HepG2 (cell line): Measurements from ENCODE around the gene CAMTA2. TPM values are rescaled to one million over a fixed set of nuclear protein-coding genes. Genes with fewer than 3 reads are reported as not detected.

Experiments
- ATAC-seq: fragments of 200-7000 bp; cut with Tn5 transposase; 3 replicates; pipeline ENCODE4 v1.9.1; 2020; ENCODE audit warnings: mild to moderate bottlenecking, moderate library complexity
- BruUV-seq: library from RNA; stranded (reverse); fragments of 400-500 nt; replicated peaks from 2 replicates; lab custom pipeline; 2021; lab: Mats Ljungman, UMichigan
- CTCF ChIA-PET: fragments of 300-600 bp; formaldehyde crosslinking; extraction: SDS; loops from one replicate; lab custom pipeline; 2021; ENCODE audit warnings: low total read pairs, inconsistent platforms, low intra/inter-chr PET ratio; lab: Yijun Ruan, JAX
- POLR2A ChIA-PET: fragments of 350-600 bp; sonication (Branson Sonifier 250); formaldehyde crosslinking; loops from one replicate; lab custom pipeline; 2020; ENCODE audit warnings: antibody characterized with exemption, inconsistent platforms; lab: Yijun Ruan, JAX
- DNase-seq: peaks from one replicate; pipeline ENCODE4 v3.0.0-alpha.2; 2015; ENCODE audit warnings: low spot score
- FAIRE-seq: peaks from 3 replicates; lab custom pipeline; 2011; peaks lifted over from hg19 to GRCh38; lab: Jason Lieb, UNC
- H2AFZ ChIP-seq: one replicate; pipeline ENCODE4 v1.6.1; 2011; ENCODE audit warnings: low read length, inconsistent platforms
- H3K27ac ChIP-seq: fragments of 300-600 bp; 3 replicates; pipeline ENCODE4 v1.8.0; 2011; ENCODE audit warnings: mixed run types, mild to moderate bottlenecking, mixed read lengths, low read length, inconsistent platforms; ENCODE audit not compliant: insufficient read depth; ENCODE audit errors: extremely low read length
- H3K27me3 ChIP-seq, 2 experiments: fragments of 200-600 bp in 1 of 2; 2 replicates in 1 of 2; 3 replicates in 1 of 2; pipeline versions ENCODE4 v1.6.0 to v1.8.0; 2011; ENCODE audit warnings: low read length in 2 of 2, mild to moderate bottlenecking in 2 of 2, moderate library complexity in 2 of 2, inconsistent platforms in 1 of 2; ENCODE audit not compliant: insufficient read depth in 2 of 2, control insufficient read depth in 1 of 2
- H3K36me3 ChIP-seq, 2 experiments: fragments of 200-600 bp in 1 of 2; replicated peaks in 1 of 2; 2 replicates in 1 of 2; 3 replicates in 1 of 2; pipeline versions ENCODE4 v1.5.1 to v1.8.0; 2011; ENCODE audit warnings: low read length in 2 of 2, inconsistent platforms in 1 of 2; ENCODE audit not compliant: insufficient read depth in 2 of 2, control insufficient read depth in 1 of 2
- H3K4me1 ChIP-seq: 2 replicates; pipeline ENCODE4 v1.5.1; 2012; ENCODE audit warnings: low read length, inconsistent platforms; ENCODE audit not compliant: insufficient read depth
- H3K4me2 ChIP-seq: 2 replicates; pipeline ENCODE4 v1.6.0; 2011; ENCODE audit warnings: low read depth, low read length, inconsistent platforms
- H3K4me3 ChIP-seq, 3 experiments: fragments of 200-600 bp in 1 of 3; sonication (generic), shearing (Covaris generic) in 1 of 3; replicated peaks in 1 of 3; 2 replicates each; pipeline ENCODE4 v1.5.1; 2011 to 2016; ENCODE audit warnings: low read length in 3 of 3, inconsistent platforms in 2 of 3, low read depth in 2 of 3, mild to moderate bottlenecking in 2 of 3, control low read depth in 1 of 3, mixed read lengths in 1 of 3; ENCODE audit not compliant: insufficient read depth in 1 of 3
- H3K79me2 ChIP-seq: one replicate; pipeline ENCODE4 v1.6.1; 2011; ENCODE audit warnings: low read length, inconsistent platforms; ENCODE audit not compliant: insufficient read depth
- H3K9ac ChIP-seq: 2 replicates; pipeline ENCODE4 v1.6.0; 2011; ENCODE audit warnings: mild to moderate bottlenecking, low read depth, low read length, inconsistent platforms; ENCODE audit not compliant: insufficient read depth
- H3K9me3 ChIP-seq: 2 replicates; pipeline ENCODE4 v1.5.1; 2012; ENCODE audit warnings: mild to moderate bottlenecking, low read length
- H4K20me1 ChIP-seq: 2 replicates; pipeline ENCODE4 v1.6.0; 2011; ENCODE audit warnings: inconsistent platforms, mild to moderate bottlenecking, low read length, moderate library complexity; ENCODE audit not compliant: insufficient read depth
- AGO2 ChIP-seq: fragments of 200-400 bp; formaldehyde crosslinking; optimal IDR thresholded peaks from 2 replicates; pipeline ENCODE3; 2017; ENCODE audit warnings: mild to moderate bottlenecking, low read depth, low read length, moderate library complexity
- BORCS8-MEF2B ChIP-seq: sonication (generic); formaldehyde crosslinking; IDR thresholded peaks from 2 replicates; pipeline ENCODE4 v1.8.0; 2022; ENCODE audit warnings: mild to moderate bottlenecking, missing genetic modification reagents
- HHEX ChIP-seq: IDR thresholded peaks from 2 replicates; pipeline ENCODE4 v1.6.1; 2016; ENCODE audit warnings: control low read depth
- IKZF4 ChIP-seq: sonication (generic); formaldehyde crosslinking; IDR thresholded peaks from 2 replicates; pipeline ENCODE4 v1.5.1; 2020; ENCODE audit warnings: borderline replicate concordance, mild to moderate bottlenecking, low read depth, missing genetic modification reagents; ENCODE audit errors: not compliant biosample characterization
- PAF1 ChIP-seq: IDR thresholded peaks from 2 replicates; pipeline ENCODE4 v1.6.1; 2016; ENCODE audit warnings: missing genetic modification reagents, missing compliant biosample characterization
- RBFOX2 ChIP-seq: fragments of 200-400 bp; formaldehyde crosslinking; IDR thresholded peaks from 2 replicates; pipeline ENCODE4 v1.6.1; 2017; ENCODE audit warnings: low read depth, mild to moderate bottlenecking, low read length
- SALL1 ChIP-seq: sonication (generic); formaldehyde crosslinking; IDR thresholded peaks from 2 replicates; pipeline ENCODE4 v1.8.0; 2022; ENCODE audit warnings: mild to moderate bottlenecking, missing genetic modification reagents
- ZNF572 ChIP-seq: sonication (generic); formaldehyde crosslinking; IDR thresholded peaks from 2 replicates; pipeline ENCODE4 v1.5.1; 2020; ENCODE audit warnings: mild to moderate bottlenecking, missing genetic modification reagents
- WGBS: methylation state at CpG from one replicate; pipeline ENCODE4 v1.1.6; 2017; ENCODE audit warnings: low lambda C conversion rate; 5-methylcytosine and 5-hydroxymethylcytosine counted together
- in situ Hi-C: cut with HindIII; loops from 2 replicates; pipeline ENCODE4 v1.10.0; 2017; ENCODE audit warnings: low pct_unique_long_range_greater_than_20kb; ENCODE audit not compliant: extremely low pct_ligation_motif_present
- intact Hi-C: fragments of 100-400 bp; cut with micrococcal nuclease; formaldehyde crosslinking; loops from one replicate; pipeline ENCODE4 v1.10.0; 2022; ENCODE audit not compliant: unreplicated experiment
- polyA plus RNA-seq, 8 experiments: library from polyadenylated mRNA; depleted of rRNA in 3 of 8; stranded (reverse) in 7 of 8; unstranded in 1 of 8; fragments of >200 nt; fragmentation: Illumina TruSeq in 4 of 8; extraction: Trizol in 4 of 8; gene quantifications; 2 replicates each; pipeline versions ENCODE4 v1.2.1 to v1.2.3, GENCODE V29; 2011 to 2016; ENCODE audit warnings: low read depth in 4 of 8, missing spikeins in 1 of 8, mixed read lengths in 1 of 8; ENCODE audit not compliant: insufficient read depth in 1 of 8
- total RNA-seq, 5 experiments: library from RNA; depleted of rRNA; stranded (reverse); fragments of >200 nt; fragmentation: Illumina TruSeq; extraction: Trizol; gene quantifications; 2 replicates each; pipeline ENCODE4 v1.2.3, GENCODE V29; 2016; ENCODE audit warnings: low read depth in 1 of 5
- TF ChIP-seq, protein P1 (sequence below): fragments of 450-650 bp; IDR thresholded peaks from 2 replicates; pipeline ENCODE4 v1.6.1; 2017
- TF ChIP-seq, protein P2 (sequence below): sonication (generic); formaldehyde crosslinking; IDR thresholded peaks from 2 replicates; pipeline ENCODE4 v1.4.0; 2020; ENCODE audit warnings: missing genetic modification reagents

CAMTA2 gene
- total and polyA plus RNA-seq, 2 of the 13 experiments (the other 11 are each of a cell fraction or from before 2014, with no cell fraction given) = 4.1 to 7.1 TPM

DNA sequence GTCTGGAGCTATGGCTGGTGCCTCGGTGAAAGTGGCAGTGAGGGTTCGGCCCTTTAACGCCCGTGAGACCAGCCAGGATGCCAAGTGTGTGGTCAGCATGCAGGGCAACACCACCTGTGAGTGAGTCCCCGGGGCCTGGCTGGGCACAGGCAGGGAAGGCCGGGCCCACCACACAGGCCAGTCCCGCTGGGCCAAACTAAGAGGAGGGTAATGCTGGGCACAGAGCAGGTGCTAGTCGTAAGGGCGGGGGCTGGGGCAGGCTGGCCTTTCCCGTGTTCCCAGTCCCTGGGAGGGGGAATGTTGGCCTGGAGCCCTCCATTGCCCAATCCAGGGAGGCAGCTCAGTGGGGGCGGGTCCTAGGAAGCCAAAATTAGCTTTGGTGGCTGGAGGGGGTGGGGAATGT lies 12.8 kb upstream of the CAMTA2 start:
- no peak for DNase-seq

More for the DNA sequence above, 12.8 kb upstream of the CAMTA2 start:
- no peak overlapping the region for H2AFZ ChIP-seq
- H3K4me1 ChIP-seq = peaks cover 28% of the 10 kb centered on the region
- POLR2A ChIA-PET = interaction anchor here (0.9 to 5.1 kb wide), 5 partner anchors 13 to 60 kb away, joined by 3 to 74 read pairs (median 8); partner anchors contain the start of genes CAMTA2, RNF167, SLC25A11 and SPAG7
- FAIRE-seq = no peak
- peak overlapping the region; percentile 93 for H3K27ac ChIP-seq
- BruUV-seq = no TSS peak
- H3K4me3 ChIP-seq = peak overlapping the region in 2 of 3 experiments; percentile 92 to 93; a peak in 2 of 6 replicates
- no peaks in the 10 kb centered on the region; a peak in 1 of 5 replicates for H3K27me3 ChIP-seq
- H3K4me2 ChIP-seq = peak overlapping the region; percentile 82
- H3K9me3 ChIP-seq = no peaks in the 10 kb centered on the region
- H4K20me1 ChIP-seq = no peaks in the 10 kb centered on the region
- in situ Hi-C loops = no loop called here
- TF ChIP-seq BORCS8-MEF2B (CRISPR knock-in tag) = no peak
- TF ChIP-seq PAF1 = no peak
- TF ChIP-seq, protein P1, sequence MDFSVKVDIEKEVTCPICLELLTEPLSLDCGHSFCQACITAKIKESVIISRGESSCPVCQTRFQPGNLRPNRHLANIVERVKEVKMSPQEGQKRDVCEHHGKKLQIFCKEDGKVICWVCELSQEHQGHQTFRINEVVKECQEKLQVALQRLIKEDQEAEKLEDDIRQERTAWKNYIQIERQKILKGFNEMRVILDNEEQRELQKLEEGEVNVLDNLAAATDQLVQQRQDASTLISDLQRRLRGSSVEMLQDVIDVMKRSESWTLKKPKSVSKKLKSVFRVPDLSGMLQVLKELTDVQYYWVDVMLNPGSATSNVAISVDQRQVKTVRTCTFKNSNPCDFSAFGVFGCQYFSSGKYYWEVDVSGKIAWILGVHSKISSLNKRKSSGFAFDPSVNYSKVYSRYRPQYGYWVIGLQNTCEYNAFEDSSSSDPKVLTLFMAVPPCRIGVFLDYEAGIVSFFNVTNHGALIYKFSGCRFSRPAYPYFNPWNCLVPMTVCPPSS = no peak
- TF ChIP-seq IKZF4 (CRISPR knock-in tag) = no peak
- TF ChIP-seq, protein P2, sequence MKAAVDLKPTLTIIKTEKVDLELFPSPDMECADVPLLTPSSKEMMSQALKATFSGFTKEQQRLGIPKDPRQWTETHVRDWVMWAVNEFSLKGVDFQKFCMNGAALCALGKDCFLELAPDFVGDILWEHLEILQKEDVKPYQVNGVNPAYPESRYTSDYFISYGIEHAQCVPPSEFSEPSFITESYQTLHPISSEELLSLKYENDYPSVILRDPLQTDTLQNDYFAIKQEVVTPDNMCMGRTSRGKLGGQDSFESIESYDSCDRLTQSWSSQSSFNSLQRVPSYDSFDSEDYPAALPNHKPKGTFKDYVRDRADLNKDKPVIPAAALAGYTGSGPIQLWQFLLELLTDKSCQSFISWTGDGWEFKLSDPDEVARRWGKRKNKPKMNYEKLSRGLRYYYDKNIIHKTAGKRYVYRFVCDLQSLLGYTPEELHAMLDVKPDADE = no peak
- no peak for TF ChIP-seq HHEX
- TF ChIP-seq RBFOX2 = 0 out of 2 replicates have a peak, but pooled peaks have one; percentile 39
- peak; percentile 66 for TF ChIP-seq AGO2
- no peak for TF ChIP-seq ZNF572 (CRISPR knock-in tag)
- TF ChIP-seq SALL1 (CRISPR knock-in tag) = no peak
- H3K9ac ChIP-seq = peak overlapping the region; percentile 92
- WGBS = 91% methylated on average over 10 of the region's 11 CpGs
- ATAC-seq = no peak
- intact Hi-C loops = no loop called here
- CTCF ChIA-PET = no interaction called here
- peaks cover 17 to 45% of the 10 kb centered on the region in 2 experiments for H3K36me3 ChIP-seq
- peaks cover 27% of the 10 kb centered on the region for H3K79me2 ChIP-seq
